Measurements from ENCODE around the gene PTPRJ.

PTPRJ gene

DNA sequence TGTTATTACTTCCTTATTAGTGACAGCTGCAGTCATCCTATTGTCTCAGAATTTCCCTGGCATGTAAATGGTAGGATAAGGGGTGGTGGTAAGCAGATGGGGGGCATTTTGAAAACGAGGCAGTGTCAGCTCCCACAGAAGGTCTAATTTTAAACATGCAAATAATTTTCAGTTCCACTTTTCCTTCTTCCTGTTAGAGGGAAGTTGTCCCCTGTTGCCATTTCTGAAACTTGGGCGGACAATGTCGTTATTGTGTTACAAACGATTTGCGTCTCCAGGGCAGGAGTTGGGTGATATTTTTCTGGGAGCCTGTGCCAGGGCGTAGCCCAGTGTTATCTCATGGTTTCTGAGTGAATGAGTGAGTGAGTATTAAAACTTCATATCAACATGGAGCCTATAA is 7.4 kb downstream of the PTPRJ start:
- 98% methylated on average over 4 of the region's 6 CpGs for WGBS
- no peak overlapping the region for H3K23ac ChIP-seq (ENCODE audit: low read length in 2 of 2)
- DNase-seq: no peak
- no peak overlapping the region for H3K9ac ChIP-seq (ENCODE audit: low read length)
- no peak overlapping the region for H2BK15ac ChIP-seq (ENCODE audit: low read depth, poor library complexity, severe bottlenecking)
- no peak overlapping the region for H3K4me3 ChIP-seq (ENCODE audit: insufficient read depth in 1 of 2, low read depth in 1 of 2, low read length in 2 of 2)
- no peak overlapping the region for H2AFZ ChIP-seq (ENCODE audit: low read depth, low read length)
- H2BK5ac ChIP-seq (ENCODE audit: low read depth, low read length, poor library complexity, severe bottlenecking): no peak overlapping the region
- H3K79me1 ChIP-seq (replicated peaks; ENCODE audit: low read length, poor library complexity, severe bottlenecking): no peaks in the 10 kb centered on the region
- H3K9me3 ChIP-seq (ENCODE audit: control insufficient read depth, low read length): no peaks in the 10 kb centered on the region
- H3K36me3 ChIP-seq (ENCODE audit: control insufficient read depth in 1 of 2, insufficient read depth in 2 of 2, low read depth in 1 of 2, low read length in 2 of 2): no peaks in the 10 kb centered on the region
- no peak overlapping the region for H3K4ac ChIP-seq (ENCODE audit: low read depth in 1 of 2, low read length in 2 of 2)
- H3K27ac ChIP-seq (ENCODE audit: low read length, poor library complexity, severe bottlenecking): peak overlapping the region; percentile 28
- no peak overlapping the region for H3K4me2 ChIP-seq (ENCODE audit: low read length, poor library complexity, severe bottlenecking)
- peak overlapping the region; percentile 59 to 72 for H3K18ac ChIP-seq (ENCODE audit: low read depth in 1 of 2, low read length in 2 of 2)
- peaks cover 18% of the 10 kb centered on the region for H3K4me1 ChIP-seq (ENCODE audit: control insufficient read depth, insufficient read depth, low read depth, low read length)
- no peak overlapping the region for H2BK12ac ChIP-seq (ENCODE audit: low read length in 2 of 2)
- H4K91ac ChIP-seq (ENCODE audit: low read length): no peak overlapping the region
- H2AK5ac ChIP-seq (ENCODE audit: low read length, severe bottlenecking): peak overlapping the region; percentile 94
- H2BK120ac ChIP-seq (ENCODE audit: low read depth, low read length): no peak overlapping the region
- H3K14ac ChIP-seq (ENCODE audit: low read length in 2 of 2): no peak overlapping the region
- H4K8ac ChIP-seq (ENCODE audit: low read length): no peak overlapping the region
- no peaks in the 10 kb centered on the region for H3K27me3 ChIP-seq (ENCODE audit: control insufficient read depth in 1 of 2, insufficient read depth in 1 of 2, low read length in 2 of 2)

DNA sequence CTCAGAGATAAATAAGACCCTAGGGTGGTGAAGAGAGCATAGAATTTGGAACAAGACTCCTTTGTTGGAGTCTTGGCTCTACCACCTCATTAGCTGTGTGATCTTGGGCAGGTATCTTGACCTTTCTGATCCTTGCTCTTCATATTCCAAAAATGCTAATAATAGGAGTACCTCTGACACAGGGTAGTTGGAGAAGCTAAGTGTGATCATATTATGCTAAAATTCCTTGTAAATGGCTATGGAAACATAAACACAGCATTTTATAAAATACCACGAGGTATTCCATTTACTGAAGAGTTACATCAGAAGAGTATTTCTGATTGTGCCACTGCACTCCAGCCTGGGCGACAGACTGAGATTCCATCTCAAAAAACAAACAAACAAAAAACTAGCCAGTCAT is 9.4 kb downstream of the PTPRJ start:
- Histone ChIP-seq H3K4ac (ENCODE audit: low read depth in 1 of 2, low read length in 2 of 2) (no peak overlapping the region), H3K4me2 (ENCODE audit: low read length, poor library complexity, severe bottlenecking) (no peak overlapping the region), H2BK5ac (ENCODE audit: low read depth, low read length, poor library complexity, severe bottlenecking) (no peak overlapping the region), H3K4me3 (ENCODE audit: insufficient read depth in 1 of 2, low read depth in 1 of 2, low read length in 2 of 2) (no peak overlapping the region), H3K9ac (ENCODE audit: low read length) (no peak overlapping the region), H3K18ac (ENCODE audit: low read depth in 1 of 2, low read length in 2 of 2) (no peak overlapping the region), H4K8ac (ENCODE audit: low read length) (no peak overlapping the region), H2BK120ac (ENCODE audit: low read depth, low read length) (no peak overlapping the region), H4K91ac (ENCODE audit: low read length) (no peak overlapping the region), H3K27me3 (ENCODE audit: control insufficient read depth in 1 of 2, insufficient read depth in 1 of 2, low read length in 2 of 2) (no peaks in the 10 kb centered on the region), H2BK12ac (ENCODE audit: low read length in 2 of 2) (no peak overlapping the region), H3K23ac (ENCODE audit: low read length in 2 of 2) (no peak overlapping the region), H3K9me3 (ENCODE audit: control insufficient read depth, low read length) (no peaks in the 10 kb centered on the region), H3K27ac (ENCODE audit: low read length, poor library complexity, severe bottlenecking) (peak overlapping the region; percentile 14), H3K79me1 (replicated peaks; ENCODE audit: low read length, poor library complexity, severe bottlenecking) (no peaks in the 10 kb centered on the region), H2AFZ (ENCODE audit: low read depth, low read length) (no peak overlapping the region), H3K4me1 (ENCODE audit: control insufficient read depth, insufficient read depth, low read depth, low read length) (peaks cover 28% of the 10 kb centered on the region), H2AK5ac (ENCODE audit: low read length, severe bottlenecking) (peak overlapping the region; percentile 29), H3K14ac (ENCODE audit: low read length in 2 of 2) (no peak overlapping the region), H3K36me3 (ENCODE audit: control insufficient read depth in 1 of 2, insufficient read depth in 2 of 2, low read depth in 1 of 2, low read length in 2 of 2) (no peaks in the 10 kb centered on the region), H2BK15ac (ENCODE audit: low read depth, poor library complexity, severe bottlenecking) (no peak overlapping the region)
- WGBS: no CpG with 5 or more reads among the region's 2 CpGs
- no peak for DNase-seq

DNA sequence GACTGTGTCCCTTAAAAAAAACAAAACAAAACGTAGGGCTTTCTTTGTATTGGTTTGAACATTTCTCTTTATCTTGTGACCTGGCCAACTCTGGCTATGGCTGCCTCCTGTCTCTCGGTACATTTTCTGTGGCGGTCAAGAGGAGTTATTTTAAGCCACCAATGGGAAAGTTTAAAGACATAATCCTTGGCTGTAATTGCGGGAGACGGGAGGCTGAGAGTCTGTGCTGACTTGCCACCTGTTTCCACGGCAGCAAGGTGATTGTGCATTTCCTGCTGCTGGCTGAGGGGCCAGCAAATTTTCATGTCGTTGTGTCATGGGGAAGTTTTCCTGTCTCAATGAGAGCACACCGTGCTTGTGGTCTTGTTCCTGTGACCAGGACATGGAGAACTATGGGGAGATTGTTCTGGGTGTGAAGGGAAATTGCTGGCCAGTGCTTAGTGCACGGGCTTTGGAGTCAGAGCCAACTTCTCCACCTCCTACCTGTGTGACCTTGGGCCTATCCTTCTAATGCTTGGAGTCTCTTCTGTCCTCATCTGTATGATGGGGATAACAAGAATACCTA is 11.0 kb downstream of the PTPRJ start:
- Histone ChIP-seq H3K18ac (ENCODE audit: low read depth in 1 of 2, low read length in 2 of 2) (peak overlapping the region in 1 of 2 experiments; percentile 83), H4K8ac (ENCODE audit: low read length) (no peak overlapping the region), H3K4me1 (ENCODE audit: control insufficient read depth, insufficient read depth, low read depth, low read length) (peaks cover 29% of the 10 kb centered on the region), H2BK5ac (ENCODE audit: low read depth, low read length, poor library complexity, severe bottlenecking) (no peak overlapping the region), H4K91ac (ENCODE audit: low read length) (no peak overlapping the region), H3K14ac (ENCODE audit: low read length in 2 of 2) (no peak overlapping the region), H3K36me3 (ENCODE audit: control insufficient read depth in 1 of 2, insufficient read depth in 2 of 2, low read depth in 1 of 2, low read length in 2 of 2) (peaks cover 0 to under 1% of the 10 kb centered on the region in 2 experiments), H3K27me3 (ENCODE audit: control insufficient read depth in 1 of 2, insufficient read depth in 1 of 2, low read length in 2 of 2) (no peaks in the 10 kb centered on the region), H3K9me3 (ENCODE audit: control insufficient read depth, low read length) (no peaks in the 10 kb centered on the region), H3K4me2 (ENCODE audit: low read length, poor library complexity, severe bottlenecking) (peak overlapping the region; percentile 2), H2BK15ac (ENCODE audit: low read depth, poor library complexity, severe bottlenecking) (no peak overlapping the region), H3K9ac (ENCODE audit: low read length) (no peak overlapping the region), H3K23ac (ENCODE audit: low read length in 2 of 2) (peak overlapping the region in 1 of 2 experiments; percentile 55), H3K27ac (ENCODE audit: low read length, poor library complexity, severe bottlenecking) (peak overlapping the region; percentile 19), H2BK12ac (ENCODE audit: low read length in 2 of 2) (peak overlapping the region in 1 of 2 experiments; percentile 68), H3K4ac (ENCODE audit: low read depth in 1 of 2, low read length in 2 of 2) (peak overlapping the region in 1 of 2 experiments; percentile 76), H3K79me1 (replicated peaks; ENCODE audit: low read length, poor library complexity, severe bottlenecking) (no peaks in the 10 kb centered on the region), H3K4me3 (ENCODE audit: insufficient read depth in 1 of 2, low read depth in 1 of 2, low read length in 2 of 2) (no peak overlapping the region), H2AFZ (ENCODE audit: low read depth, low read length) (peak overlapping the region; percentile 42), H2BK120ac (ENCODE audit: low read depth, low read length) (no peak overlapping the region), H2AK5ac (ENCODE audit: low read length, severe bottlenecking) (peak overlapping the region; percentile 23)
- peak; percentile 62 for DNase-seq
- 35% methylated on average over 8 of the region's 9 CpGs for whole genome bisulfite sequencing

DNA sequence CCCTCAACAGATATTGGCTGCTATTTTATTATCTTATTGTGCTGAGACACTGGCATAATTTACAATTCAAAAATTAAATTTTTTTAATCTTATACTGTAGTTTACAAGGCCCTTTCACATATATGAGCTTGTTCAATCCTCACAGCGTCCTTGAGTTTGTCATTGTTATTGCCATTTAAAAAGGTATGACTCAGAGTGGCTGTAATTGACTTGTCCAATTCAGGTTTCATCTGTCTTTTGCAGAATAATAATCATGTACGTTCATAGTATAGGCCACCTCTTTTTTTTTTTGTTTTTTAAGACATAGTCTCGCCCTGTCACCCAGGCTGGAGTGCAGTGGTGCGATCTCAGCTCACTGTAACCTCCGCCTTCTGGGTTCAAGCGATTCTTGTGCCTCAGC is 11.5 kb downstream of the PTPRJ start:
- 95% methylated on average over 5 of the region's 6 CpGs for WGBS
- H3K4me3 ChIP-seq (ENCODE audit: insufficient read depth in 1 of 2, low read depth in 1 of 2, low read length in 2 of 2): no peak overlapping the region

More for the DNA sequence above, 11.5 kb downstream of the PTPRJ start:
- Histone ChIP-seq H3K23ac (ENCODE audit: low read length in 2 of 2) (no peak overlapping the region), H4K8ac (ENCODE audit: low read length) (no peak overlapping the region), H2AK5ac (ENCODE audit: low read length, severe bottlenecking) (no peak overlapping the region), H3K27me3 (ENCODE audit: control insufficient read depth in 1 of 2, insufficient read depth in 1 of 2, low read length in 2 of 2) (no peaks in the 10 kb centered on the region), H2AFZ (ENCODE audit: low read depth, low read length) (no peak overlapping the region), H2BK12ac (ENCODE audit: low read length in 2 of 2) (no peak overlapping the region), H4K91ac (ENCODE audit: low read length) (no peak overlapping the region), H3K4ac (ENCODE audit: low read depth in 1 of 2, low read length in 2 of 2) (no peak overlapping the region), H3K4me2 (ENCODE audit: low read length, poor library complexity, severe bottlenecking) (no peak overlapping the region), H2BK15ac (ENCODE audit: low read depth, poor library complexity, severe bottlenecking) (no peak overlapping the region), H3K36me3 (ENCODE audit: control insufficient read depth in 1 of 2, insufficient read depth in 2 of 2, low read depth in 1 of 2, low read length in 2 of 2) (peaks cover 0 to 5% of the 10 kb centered on the region in 2 experiments), H3K9me3 (ENCODE audit: control insufficient read depth, low read length) (no peaks in the 10 kb centered on the region), H3K79me1 (replicated peaks; ENCODE audit: low read length, poor library complexity, severe bottlenecking) (no peaks in the 10 kb centered on the region), H3K9ac (ENCODE audit: low read length) (no peak overlapping the region), H2BK120ac (ENCODE audit: low read depth, low read length) (no peak overlapping the region), H3K18ac (ENCODE audit: low read depth in 1 of 2, low read length in 2 of 2) (no peak overlapping the region), H3K27ac (ENCODE audit: low read length, poor library complexity, severe bottlenecking) (no peak overlapping the region), H3K4me1 (ENCODE audit: control insufficient read depth, insufficient read depth, low read depth, low read length) (peaks cover 30% of the 10 kb centered on the region), H2BK5ac (ENCODE audit: low read depth, low read length, poor library complexity, severe bottlenecking) (no peak overlapping the region), H3K14ac (ENCODE audit: low read length in 2 of 2) (no peak overlapping the region)
- DNase-seq: no peak
